Measurements from ENCODE around the gene SEPTIN14. TPM values are rescaled to one million over a fixed set of nuclear protein-coding genes. Genes with fewer than 3 reads are reported as not detected.
"Not testable (repeated sequence)": the region's sequence is repeated elsewhere in the genome, so short reads cannot be mapped to it uniquely, and the experiment has no call there.

SEPTIN14 gene
- not detected for polyA plus RNA-seq (2013, experiment 1 of 2)
- polyA plus RNA-seq (2013, experiment 2 of 2), result 0.01 TPM

DNA sequence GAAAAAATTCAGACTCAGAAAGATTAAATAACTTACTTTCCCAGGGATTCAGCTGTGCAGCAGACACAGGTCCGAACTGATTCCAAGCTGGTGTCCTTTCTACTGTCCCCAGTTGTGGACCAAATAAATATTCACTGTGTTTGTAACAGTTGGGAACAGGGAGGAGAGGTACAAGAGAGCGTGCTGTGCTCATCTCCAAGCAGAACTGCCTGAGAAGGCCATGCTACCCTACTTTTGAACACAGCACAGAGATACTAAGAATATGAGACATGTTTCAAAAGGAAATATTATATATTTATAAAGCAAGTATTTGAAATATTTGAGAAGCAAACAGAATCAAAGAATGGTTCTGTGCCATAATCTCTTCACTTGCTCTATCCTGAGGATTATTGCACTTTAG is at the start of gene SEPTIN14:
Gene SEPTIN14, minus strand, starts transcription at position 101 of the 400 bp plus-strand sequence. CDS start 756 bp downstream, outside the sequence.
- H3K9ac ChIP-seq (ENCODE audit: low read length); H3K36me3 ChIP-seq (ENCODE audit: control insufficient read depth in 1 of 2, insufficient read depth in 2 of 2, low read depth in 1 of 2, low read length in 2 of 2); H3K14ac ChIP-seq (ENCODE audit: low read length in 2 of 2); H2AK5ac ChIP-seq (ENCODE audit: low read length, severe bottlenecking); H2AFZ ChIP-seq (ENCODE audit: low read depth, low read length); H2BK15ac ChIP-seq (ENCODE audit: low read depth, poor library complexity, severe bottlenecking); H3K27me3 ChIP-seq (ENCODE audit: control insufficient read depth in 1 of 2, insufficient read depth in 1 of 2, low read length in 2 of 2); H3K4me3 ChIP-seq (ENCODE audit: insufficient read depth in 1 of 2, low read depth in 1 of 2, low read length in 2 of 2); H3K27ac ChIP-seq (ENCODE audit: low read length, poor library complexity, severe bottlenecking); H2BK12ac ChIP-seq (ENCODE audit: low read length in 2 of 2); H3K23ac ChIP-seq (ENCODE audit: low read length in 2 of 2); H2BK5ac ChIP-seq (ENCODE audit: low read depth, low read length, poor library complexity, severe bottlenecking); H4K8ac ChIP-seq (ENCODE audit: low read length); DNase-seq; H3K79me1 ChIP-seq (replicated peaks; ENCODE audit: low read length, poor library complexity, severe bottlenecking); H3K4me1 ChIP-seq (ENCODE audit: control insufficient read depth, insufficient read depth, low read depth, low read length); H3K18ac ChIP-seq (ENCODE audit: low read depth in 1 of 2, low read length in 2 of 2); H4K91ac ChIP-seq (ENCODE audit: low read length); H3K4ac ChIP-seq (ENCODE audit: low read depth in 1 of 2, low read length in 2 of 2); H2BK120ac ChIP-seq (ENCODE audit: low read depth, low read length); H3K4me2 ChIP-seq (ENCODE audit: low read length, poor library complexity, severe bottlenecking); H3K9me3 ChIP-seq (ENCODE audit: control insufficient read depth, low read length): not testable (repeated sequence)
- 78% methylated on average over 1 of the region's 2 CpGs for WGBS

DNA sequence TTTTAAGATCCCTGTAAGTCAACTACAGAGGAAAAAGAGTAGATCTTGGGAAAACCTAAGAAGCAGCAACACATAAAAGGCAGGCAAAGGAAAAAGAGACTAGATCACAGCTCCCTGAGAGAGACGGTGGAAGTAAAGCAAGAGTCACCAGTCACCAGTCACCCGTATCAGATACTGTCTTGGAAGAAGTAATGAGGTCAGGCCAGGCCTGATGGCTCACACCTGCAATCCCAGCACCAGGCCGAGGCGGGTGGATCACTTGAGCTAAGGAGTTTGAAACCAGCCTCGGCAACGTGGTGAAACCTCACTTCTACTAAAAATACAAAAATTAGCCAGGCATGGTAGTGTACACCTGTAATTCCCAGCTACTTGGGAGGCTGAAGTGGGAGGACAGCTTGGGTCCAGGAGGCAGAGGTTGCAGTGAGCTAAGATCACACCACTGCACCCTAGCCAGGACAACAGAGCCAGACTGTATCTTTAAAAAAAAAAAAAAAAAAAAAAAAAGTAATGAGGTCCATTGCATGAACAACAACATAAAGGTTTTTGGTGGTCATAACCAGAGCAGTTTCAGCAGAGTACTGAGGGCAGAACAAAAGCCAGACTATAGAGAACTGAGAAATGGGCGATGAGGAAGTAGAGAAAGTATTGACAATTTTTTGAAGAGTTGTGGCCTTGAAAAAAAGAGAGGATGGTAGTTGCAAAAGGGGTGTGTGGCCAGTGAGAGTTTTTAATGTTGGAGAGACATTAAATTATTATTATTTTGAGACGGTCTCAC is 41.6 kb upstream of the SEPTIN14 start:
- peaks cover 0 to 2% of the 10 kb centered on the region in 2 experiments for H3K36me3 ChIP-seq (ENCODE audit: control insufficient read depth in 1 of 2, insufficient read depth in 2 of 2, low read depth in 1 of 2, low read length in 2 of 2)
- no peak for DNase-seq
- no peak overlapping the region for H2BK5ac ChIP-seq (ENCODE audit: low read depth, low read length, poor library complexity, severe bottlenecking)
- no peak overlapping the region for H2BK15ac ChIP-seq (ENCODE audit: low read depth, poor library complexity, severe bottlenecking)
- 95% methylated on average over 6 of the region's 8 CpGs for WGBS
- H2AFZ ChIP-seq (ENCODE audit: low read depth, low read length), result no peak overlapping the region
- no peak overlapping the region for H3K27ac ChIP-seq (ENCODE audit: low read length, poor library complexity, severe bottlenecking)
- H2BK12ac ChIP-seq (ENCODE audit: low read length in 2 of 2), result no peak overlapping the region
- no peaks in the 10 kb centered on the region for H3K27me3 ChIP-seq (ENCODE audit: control insufficient read depth in 1 of 2, insufficient read depth in 1 of 2, low read length in 2 of 2)
- no peak overlapping the region for H3K14ac ChIP-seq (ENCODE audit: low read length in 2 of 2)
- H3K4me1 ChIP-seq (ENCODE audit: control insufficient read depth, insufficient read depth, low read depth, low read length), result no peaks in the 10 kb centered on the region
- no peaks in the 10 kb centered on the region for H3K9me3 ChIP-seq (ENCODE audit: control insufficient read depth, low read length)
- H3K4me2 ChIP-seq (ENCODE audit: low read length, poor library complexity, severe bottlenecking), result no peak overlapping the region
- no peaks in the 10 kb centered on the region for H3K79me1 ChIP-seq (replicated peaks; ENCODE audit: low read length, poor library complexity, severe bottlenecking)
- no peak overlapping the region for H3K18ac ChIP-seq (ENCODE audit: low read depth in 1 of 2, low read length in 2 of 2)
- H3K9ac ChIP-seq (ENCODE audit: low read length), result no peak overlapping the region
- no peak overlapping the region for H3K4me3 ChIP-seq (ENCODE audit: insufficient read depth in 1 of 2, low read depth in 1 of 2, low read length in 2 of 2)
- H2AK5ac ChIP-seq (ENCODE audit: low read length, severe bottlenecking), result no peak overlapping the region
- no peak overlapping the region for H4K91ac ChIP-seq (ENCODE audit: low read length)
- no peak overlapping the region for H4K8ac ChIP-seq (ENCODE audit: low read length)
- no peak overlapping the region for H3K23ac ChIP-seq (ENCODE audit: low read length in 2 of 2)
- no peak overlapping the region for H2BK120ac ChIP-seq (ENCODE audit: low read depth, low read length)
- H3K4ac ChIP-seq (ENCODE audit: low read depth in 1 of 2, low read length in 2 of 2), result no peak overlapping the region

DNA sequence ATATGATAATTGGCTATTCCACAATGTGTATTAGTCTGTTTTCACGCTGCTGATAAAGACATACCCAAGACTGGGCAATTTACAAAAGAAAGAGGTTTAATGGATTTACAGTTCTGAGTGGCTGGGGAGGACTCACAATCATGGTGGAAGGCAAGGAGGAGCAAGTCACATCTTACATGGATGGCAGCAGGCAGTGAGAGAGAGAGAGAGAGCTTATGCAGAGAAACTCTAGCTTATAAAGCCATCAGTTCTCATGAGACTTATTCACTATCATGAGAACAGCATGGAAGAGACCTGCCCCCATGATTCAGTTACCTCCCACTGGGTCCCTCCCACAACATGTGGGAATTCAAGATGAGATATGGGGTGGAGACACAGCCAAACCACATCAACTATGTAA is 38.5 kb upstream of the SEPTIN14 start:
- H2BK15ac ChIP-seq (ENCODE audit: low read depth, poor library complexity, severe bottlenecking); H3K9me3 ChIP-seq (ENCODE audit: control insufficient read depth, low read length); H3K4me3 ChIP-seq (ENCODE audit: insufficient read depth in 1 of 2, low read depth in 1 of 2, low read length in 2 of 2); H3K4me1 ChIP-seq (ENCODE audit: control insufficient read depth, insufficient read depth, low read depth, low read length); H2AK5ac ChIP-seq (ENCODE audit: low read length, severe bottlenecking); H3K79me1 ChIP-seq (replicated peaks; ENCODE audit: low read length, poor library complexity, severe bottlenecking); H3K4ac ChIP-seq (ENCODE audit: low read depth in 1 of 2, low read length in 2 of 2); H3K27me3 ChIP-seq (ENCODE audit: control insufficient read depth in 1 of 2, insufficient read depth in 1 of 2, low read length in 2 of 2); H3K36me3 ChIP-seq (ENCODE audit: control insufficient read depth in 1 of 2, insufficient read depth in 2 of 2, low read depth in 1 of 2, low read length in 2 of 2); H2BK5ac ChIP-seq (ENCODE audit: low read depth, low read length, poor library complexity, severe bottlenecking); H3K4me2 ChIP-seq (ENCODE audit: low read length, poor library complexity, severe bottlenecking); H3K9ac ChIP-seq (ENCODE audit: low read length); H3K14ac ChIP-seq (ENCODE audit: low read length in 2 of 2); H3K18ac ChIP-seq (ENCODE audit: low read depth in 1 of 2, low read length in 2 of 2); H2BK12ac ChIP-seq (ENCODE audit: low read length in 2 of 2); H2BK120ac ChIP-seq (ENCODE audit: low read depth, low read length); H2AFZ ChIP-seq (ENCODE audit: low read depth, low read length); H4K91ac ChIP-seq (ENCODE audit: low read length); H3K23ac ChIP-seq (ENCODE audit: low read length in 2 of 2); H3K27ac ChIP-seq (ENCODE audit: low read length, poor library complexity, severe bottlenecking); DNase-seq; H4K8ac ChIP-seq (ENCODE audit: low read length): not testable (repeated sequence)
- 91% methylated on average over 1 of the region's 1 CpG for WGBS

DNA sequence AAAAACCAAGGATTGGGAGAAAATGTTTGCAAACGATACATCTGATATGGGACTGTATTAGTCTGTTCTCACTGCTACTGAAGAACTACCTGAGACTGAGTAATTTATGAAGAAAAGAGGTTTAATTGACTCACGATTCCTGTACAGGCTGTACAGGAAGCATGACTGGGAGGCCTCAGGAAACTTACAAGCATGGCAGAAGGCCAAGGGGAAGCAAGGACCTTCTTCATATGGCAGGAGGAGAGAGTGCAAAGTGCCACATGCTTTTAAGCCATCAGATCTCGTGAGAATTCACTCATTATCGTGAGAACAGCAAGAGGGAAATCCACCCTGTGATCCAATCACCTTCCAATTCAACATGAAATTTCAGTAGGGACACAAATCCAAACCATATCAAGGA is 35.7 kb upstream of the SEPTIN14 start:
- no peak overlapping the region for H2BK5ac ChIP-seq (ENCODE audit: low read depth, low read length, poor library complexity, severe bottlenecking)
- no peaks in the 10 kb centered on the region for H3K27me3 ChIP-seq (ENCODE audit: control insufficient read depth in 1 of 2, insufficient read depth in 1 of 2, low read length in 2 of 2)
- no peaks in the 10 kb centered on the region for H3K4me1 ChIP-seq (ENCODE audit: control insufficient read depth, insufficient read depth, low read depth, low read length)
- H4K8ac ChIP-seq (ENCODE audit: low read length), result no peak overlapping the region
- H3K9me3 ChIP-seq (ENCODE audit: control insufficient read depth, low read length), result no peaks in the 10 kb centered on the region
- no peak overlapping the region for H2BK12ac ChIP-seq (ENCODE audit: low read length in 2 of 2)
- H3K4me3 ChIP-seq (ENCODE audit: insufficient read depth in 1 of 2, low read depth in 1 of 2, low read length in 2 of 2), result no peak overlapping the region
- no peak overlapping the region for H3K14ac ChIP-seq (ENCODE audit: low read length in 2 of 2)
- no peak overlapping the region for H3K18ac ChIP-seq (ENCODE audit: low read depth in 1 of 2, low read length in 2 of 2)
- WGBS, result 85% methylated on average over 4 of the region's 4 CpGs
- H3K36me3 ChIP-seq (ENCODE audit: control insufficient read depth in 1 of 2, insufficient read depth in 2 of 2, low read depth in 1 of 2, low read length in 2 of 2), result no peaks in the 10 kb centered on the region
- H2AFZ ChIP-seq (ENCODE audit: low read depth, low read length), result no peak overlapping the region
- peaks cover 2% of the 10 kb centered on the region for H3K79me1 ChIP-seq (replicated peaks; ENCODE audit: low read length, poor library complexity, severe bottlenecking)
- H3K4me2 ChIP-seq (ENCODE audit: low read length, poor library complexity, severe bottlenecking), result no peak overlapping the region
- H2BK15ac ChIP-seq (ENCODE audit: low read depth, poor library complexity, severe bottlenecking), result no peak overlapping the region
- no peak overlapping the region for H3K23ac ChIP-seq (ENCODE audit: low read length in 2 of 2)
- no peak overlapping the region for H4K91ac ChIP-seq (ENCODE audit: low read length)
- H2AK5ac ChIP-seq (ENCODE audit: low read length, severe bottlenecking), result no peak overlapping the region
- no peak overlapping the region for H3K27ac ChIP-seq (ENCODE audit: low read length, poor library complexity, severe bottlenecking)
- no peak overlapping the region for H3K4ac ChIP-seq (ENCODE audit: low read depth in 1 of 2, low read length in 2 of 2)
- no peak overlapping the region for H2BK120ac ChIP-seq (ENCODE audit: low read depth, low read length)
- H3K9ac ChIP-seq (ENCODE audit: low read length), result no peak overlapping the region
- no peak for DNase-seq
